NCI-H187 (cell line): ENCODE measurements around the gene TMEM100.
"Not testable (repeated sequence)": the region's sequence is repeated elsewhere in the genome, so short reads cannot be mapped to it uniquely, and the experiment has no call there.

Experiments
- DNase-seq, 2 experiments: peaks; one replicate each; lab custom pipeline; 2025; lab: John Stamatoyannopoulos, UW

TMEM100 gene

GRCh38 chr17:55687037-55687436 lies 35.6 kb downstream of the TMEM100 start:
- DNase-seq = no peak

GRCh38 chr17:55683550-55684315 lies 38.9 kb downstream of the TMEM100 start:
- DNase-seq = no peak

- DNase-seq = no peak
Measured at GRCh38 chr17:55681342-55681700, 41.3 kb downstream of the TMEM100 start.

GRCh38 chr17:55680686-55681341 lies 41.9 kb downstream of the TMEM100 start:
- no peak for DNase-seq

- DNase-seq = no peak
Measured at GRCh38 chr17:55677446-55677845, 45.2 kb downstream of the TMEM100 start.

GRCh38 chr17:55676274-55676673 lies 46.4 kb downstream of the TMEM100 start:
- no peak for DNase-seq

GRCh38 chr17:55673743-55674506 lies 48.7 kb downstream of the TMEM100 start:
- DNase-seq = no peak

- DNase-seq = no peak
Measured at GRCh38 chr17:55672585-55673501, 49.8 kb downstream of the TMEM100 start.

- DNase-seq = not testable (repeated sequence)
Measured at GRCh38 chr17:55672010-55672409, 50.7 kb downstream of the TMEM100 start.
